ENCODE data around the gene OR8K5.
"Not testable (repeated sequence)": the region's sequence is repeated elsewhere in the genome, so short reads cannot be mapped to it uniquely, and the experiment has no call there.

OR8K5 gene

GRCh38 chr11:56160217-56160616 lies at the start of gene OR8K5:
TSS of gene OR8K5 (minus strand) at chr11:56160317. CDS start at chr11:56160317, 0 bp downstream.
- DNase-seq = no peak

- DNase-seq = no peak
Observed at GRCh38 chr11:56207790-56208189, 47.7 kb upstream of the OR8K5 start.

- no peak for DNase-seq
Observed at GRCh38 chr11:56197367-56197766, 37.2 kb upstream of the OR8K5 start.

- no peak for DNase-seq
Observed at GRCh38 chr11:56196705-56197104, 36.6 kb upstream of the OR8K5 start.

- DNase-seq = no peak
Observed at GRCh38 chr11:56188602-56189001, 28.5 kb upstream of the OR8K5 start.

GRCh38 chr11:56183459-56183858 lies 23.3 kb upstream of the OR8K5 start:
- DNase-seq = no peak

GRCh38 chr11:56176318-56176717 lies 16.2 kb upstream of the OR8K5 start, which contains the start of gene OR5J2:
TSS of gene OR5J2 (plus strand) at chr11:56176618. CDS start at chr11:56176618, 0 bp downstream.
- DNase-seq = no peak

- no peak for DNase-seq
Observed at GRCh38 chr11:56172256-56172830, 12.2 kb upstream of the OR8K5 start.

GRCh38 chr11:56163804-56164203 lies 3.7 kb upstream of the OR8K5 start:
- DNase-seq = no peak

GRCh38 chr11:56152333-56152732 lies 7.8 kb downstream of the OR8K5 start:
- no peak for DNase-seq

GRCh38 chr11:56151376-56151775 lies 8.7 kb downstream of the OR8K5 start:
- DNase-seq = no peak

- not testable (repeated sequence) for DNase-seq
Observed at GRCh38 chr11:56143681-56144080, 16.4 kb downstream of the OR8K5 start.

- no peak for DNase-seq
Observed at GRCh38 chr11:56140151-56140661, 19.9 kb downstream of the OR8K5 start, which contains the start of gene OR8J3. TSS of gene OR8J3 (minus strand) at chr11:56140201. CDS start at chr11:56137718, 2,483 bp downstream.

- no peak for DNase-seq
Observed at GRCh38 chr11:56122073-56122472, 38.0 kb downstream of the OR8K5 start, which contains the start of gene OR8H3. TSS of gene OR8H3 (plus strand) at chr11:56122373. CDS start at chr11:56122373, 0 bp downstream.

All from retina (tissue), 1 donor.